GM19099 (cell line): ENCODE measurements around the gene ZDHHC8.

Experiments used
- POLR2A ChIP-seq: IDR thresholded peaks from 3 replicates; pipeline ENCODE4 v1.6.1; 2011; ENCODE audit warnings: low read depth; ENCODE audit not compliant: insufficient read length; ENCODE audit errors: extremely low read depth

ZDHHC8 gene

GRCh38 chr22:20107951-20108756, 23.4 kb upstream of the ZDHHC8 start:
- TF ChIP-seq POLR2A = no peak

- TF ChIP-seq POLR2A = no peak
Measured at GRCh38 chr22:20108757-20109230, 22.8 kb upstream of the ZDHHC8 start.

GRCh38 chr22:20109411-20110358, 21.9 kb upstream of the ZDHHC8 start:
- no peak for TF ChIP-seq POLR2A

GRCh38 chr22:20110359-20110985, 21.1 kb upstream of the ZDHHC8 start:
- TF ChIP-seq POLR2A = no peak

GRCh38 chr22:20111045-20111688, 20.4 kb upstream of the ZDHHC8 start:
- TF ChIP-seq POLR2A = no peak

- no peak for TF ChIP-seq POLR2A
Measured at GRCh38 chr22:20111689-20112622, 19.6 kb upstream of the ZDHHC8 start.

GRCh38 chr22:20112623-20113511, 18.7 kb upstream of the ZDHHC8 start:
- TF ChIP-seq POLR2A = no peak

GRCh38 chr22:20113551-20114310, 17.9 kb upstream of the ZDHHC8 start:
- no peak for TF ChIP-seq POLR2A

GRCh38 chr22:20114506-20115475, 16.8 kb upstream of the ZDHHC8 start:
- no peak for TF ChIP-seq POLR2A

- TF ChIP-seq POLR2A = no peak
Measured at GRCh38 chr22:20115691-20116375, 15.8 kb upstream of the ZDHHC8 start, which contains the start of gene RANBP1. Gene RANBP1, plus strand, starts transcription at chr22:20116104. Its CDS starts 81 bp downstream, at chr22:20116185.
